Right lobe of liver (tissue), 4 donors: ENCODE results near the gene MAPK6.

ENCODE experiments used
- CTCF ChIP-seq, 4 donors: fragments of 200-600 bp in 3 of 4; fragments of 450-650 bp in 1 of 4; IDR thresholded peaks; one replicate each; pipeline versions ENCODE4 v1.5.1 to v1.8.0; 2016 to 2022; ENCODE audit warnings: antibody characterized with exemption in 4 of 4, mild to moderate bottlenecking in 2 of 4
- POLR2A ChIP-seq: fragments of 450-650 bp; IDR thresholded peaks from one replicate; pipeline ENCODE4 v1.6.1; 2017; ENCODE audit warnings: antibody characterized with exemption, mild to moderate bottlenecking
- donor health status: DM: no; HTN: no; CAD: no.
- donor health status: DM: no; HTN: no; CAD: no.
- donor health status: DM: no; HTN: yes; CAD: no.

GRCh38 chr15:52021128-52021671 is 2.2 kb downstream of the MAPK6 start:
- TF ChIP-seq CTCF (IDR thresholded peaks at IDR 0.05) (no peak), POLR2A (peak; percentile 30)
